B cell (primary cell): Measurements from ENCODE around the gene CYRIA.

Experiments used
- EZH2 ChIP-seq: IDR thresholded peaks from 2 replicates; pipeline ENCODE4 v1.6.1; 2012; ENCODE audit warnings: borderline replicate concordance, low read depth, mild to moderate bottlenecking, moderate library complexity, low read length; ENCODE audit not compliant: insufficient read depth, poor library complexity, severe bottlenecking
- TF ChIP-seq, protein P1 (sequence below): fragments of 200-600 bp; IDR thresholded peaks from one replicate; pipeline ENCODE4 v1.8.0; 2022; ENCODE audit warnings: antibody characterized with exemption, mild to moderate bottlenecking

DNA sequence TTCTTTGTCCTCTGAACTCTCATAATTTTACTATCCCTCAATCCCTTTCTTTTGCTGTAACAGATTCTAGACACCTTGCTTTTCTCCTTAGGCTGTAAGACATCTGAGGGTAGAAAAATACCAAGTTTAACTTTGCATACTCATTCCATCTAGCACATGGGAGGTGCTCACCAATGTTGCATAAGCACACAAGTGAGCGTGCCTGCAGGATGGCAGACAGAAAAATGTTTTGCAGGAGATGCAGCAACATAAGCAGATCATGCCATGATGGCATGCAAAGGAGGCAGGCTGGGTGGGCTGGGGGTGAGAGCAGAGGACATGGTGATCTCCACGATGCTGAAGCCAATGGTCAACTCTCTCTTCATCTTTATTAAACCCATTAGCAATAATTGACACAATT is 24.1 kb downstream of the CYRIA start:
- TF ChIP-seq, protein P1, sequence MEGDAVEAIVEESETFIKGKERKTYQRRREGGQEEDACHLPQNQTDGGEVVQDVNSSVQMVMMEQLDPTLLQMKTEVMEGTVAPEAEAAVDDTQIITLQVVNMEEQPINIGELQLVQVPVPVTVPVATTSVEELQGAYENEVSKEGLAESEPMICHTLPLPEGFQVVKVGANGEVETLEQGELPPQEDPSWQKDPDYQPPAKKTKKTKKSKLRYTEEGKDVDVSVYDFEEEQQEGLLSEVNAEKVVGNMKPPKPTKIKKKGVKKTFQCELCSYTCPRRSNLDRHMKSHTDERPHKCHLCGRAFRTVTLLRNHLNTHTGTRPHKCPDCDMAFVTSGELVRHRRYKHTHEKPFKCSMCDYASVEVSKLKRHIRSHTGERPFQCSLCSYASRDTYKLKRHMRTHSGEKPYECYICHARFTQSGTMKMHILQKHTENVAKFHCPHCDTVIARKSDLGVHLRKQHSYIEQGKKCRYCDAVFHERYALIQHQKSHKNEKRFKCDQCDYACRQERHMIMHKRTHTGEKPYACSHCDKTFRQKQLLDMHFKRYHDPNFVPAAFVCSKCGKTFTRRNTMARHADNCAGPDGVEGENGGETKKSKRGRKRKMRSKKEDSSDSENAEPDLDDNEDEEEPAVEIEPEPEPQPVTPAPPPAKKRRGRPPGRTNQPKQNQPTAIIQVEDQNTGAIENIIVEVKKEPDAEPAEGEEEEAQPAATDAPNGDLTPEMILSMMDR: no peak
- TF ChIP-seq EZH2: no peak
